NCI-H524 treated with DMSO at 0.1 percent for 48 hours (cell line): ENCODE results near the gene OR4F17.
"Not testable (repeated sequence)": the region's sequence is repeated elsewhere in the genome, so short reads cannot be mapped to it uniquely, and the experiment has no call there.

Experiments
- DNase-seq: peaks from one replicate; lab custom pipeline; 2025; lab: John Stamatoyannopoulos, UW

The OR4F17 gene

GRCh38 chr19:106804-107203, at the start of gene OR4F17:
TSS of gene OR4F17 (plus strand) at chr19:107104. CDS start at chr19:110679, 3,575 bp downstream.
- DNase-seq: not testable (repeated sequence)

DNA sequence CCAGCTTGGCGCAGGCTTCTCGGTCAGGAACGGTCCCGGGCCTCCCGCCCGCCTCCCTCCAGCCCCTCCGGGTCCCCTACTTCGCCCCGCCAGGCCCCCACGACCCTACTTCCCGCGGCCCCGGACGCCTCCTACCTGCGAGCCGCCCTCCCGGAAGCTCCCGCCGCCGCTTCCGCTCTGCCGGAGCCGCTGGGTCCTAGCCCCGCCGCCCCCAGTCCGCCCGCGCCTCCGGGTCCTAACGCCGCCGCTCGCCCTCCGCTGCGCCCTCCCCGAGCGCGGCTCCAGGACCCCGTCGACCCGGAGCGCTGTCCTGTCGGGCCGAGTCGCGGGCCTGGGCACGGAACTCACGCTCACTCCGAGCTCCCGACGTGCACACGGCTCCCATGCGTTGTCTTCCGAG, 36.1 kb upstream of the OR4F17 start:
- DNase-seq: not testable (repeated sequence)

- not testable (repeated sequence) for DNase-seq
Measured at GRCh38 chr19:82864-83263, 24.0 kb upstream of the OR4F17 start.

DNA sequence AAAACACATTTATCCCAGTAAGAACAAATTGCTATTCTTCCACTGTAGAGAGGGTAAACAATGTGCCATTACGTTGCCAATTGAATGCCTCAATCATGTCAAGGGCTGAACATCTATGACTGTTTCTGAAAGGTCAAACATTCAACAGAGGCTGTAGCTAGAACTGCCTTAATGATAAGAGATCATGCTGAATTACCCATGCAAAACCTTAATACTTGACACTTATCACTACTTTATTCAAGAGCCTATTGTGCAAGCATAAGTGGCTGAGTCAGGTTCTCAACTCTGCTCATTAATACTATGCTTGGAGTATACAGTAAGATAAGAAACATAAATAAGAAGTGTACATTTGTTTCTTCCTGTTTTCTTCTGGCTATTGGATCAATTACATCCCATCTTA, 23.3 kb upstream of the OR4F17 start:
- DNase-seq: not testable (repeated sequence)

DNA sequence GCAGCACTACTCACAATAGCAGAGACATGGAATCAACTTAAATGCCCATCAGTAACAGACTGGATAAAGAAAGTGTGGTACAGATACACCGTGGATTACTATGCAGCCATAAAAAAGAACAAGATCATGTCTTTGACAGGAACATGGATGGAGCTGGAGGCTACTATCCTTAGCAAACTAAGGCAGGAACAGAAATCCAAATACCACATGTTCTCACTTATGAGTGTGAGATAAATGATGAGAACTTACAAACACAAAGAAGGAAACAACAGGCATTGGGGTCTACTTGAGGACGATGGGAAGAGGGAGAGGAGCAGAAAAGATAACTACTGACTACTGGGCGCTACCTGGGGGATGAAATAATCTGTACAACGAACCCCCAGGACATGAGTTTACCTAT, 16.2 kb upstream of the OR4F17 start:
- DNase-seq: not testable (repeated sequence)

- not testable (repeated sequence) for DNase-seq
Measured at GRCh38 chr19:94794-95193, 12.1 kb upstream of the OR4F17 start.

- DNase-seq: not testable (repeated sequence)
Measured at GRCh38 chr19:97647-98046, 9.3 kb upstream of the OR4F17 start.

GRCh38 chr19:120443-121140, 13.7 kb downstream of the OR4F17 start:
- DNase-seq: not testable (repeated sequence)
